ENCODE results near the gene STK36. TPM values are rescaled to one million over a fixed set of nuclear protein-coding genes. Genes with fewer than 3 reads are reported as not detected.

The STK36 gene
- total and polyA plus RNA-seq, 10 of the 15 experiments (the other 5 are each of a cell fraction or from before 2014, with no cell fraction given) = 4.0 to 22.8 (median 16.7) TPM

GRCh38 chr2:218718058-218718457 is 46.2 kb downstream of the STK36 start:
- H3K4me1 ChIP-seq (ENCODE audit: control insufficient read depth, insufficient read depth, low read length) = no peaks in the 10 kb centered on the region
- H3K27ac ChIP-seq (ENCODE audit: control insufficient read depth, insufficient read depth) = no peak overlapping the region
- peaks cover 30% of the 10 kb centered on the region for H3K79me2 ChIP-seq (ENCODE audit: control insufficient read depth, insufficient read depth, low read length)
- intact Hi-C loops (cut with micrococcal nuclease; ENCODE audit: unreplicated experiment) (no loop called here), in situ Hi-C loops (cut with MboI) (no loop called here)
- H3K9me3 ChIP-seq (replicated peaks; ENCODE audit: control insufficient read depth, insufficient read depth, low read length) = no peaks in the 10 kb centered on the region
- CTCF ChIA-PET = no interaction called here
- SMC1A ChIA-PET (ENCODE audit: uncharacterized antibody, unreplicated experiment) = no interaction called here
- RAD21 ChIA-PET (ENCODE audit: unreplicated experiment) = no interaction called here
- no peak overlapping the region for H3K9ac ChIP-seq (ENCODE audit: control insufficient read depth, insufficient read depth, low read length)
- no peak overlapping the region for H3K4me2 ChIP-seq (ENCODE audit: control insufficient read depth, insufficient read depth)
- TF ChIP-seq MTA2 (IDR thresholded peaks at IDR 0.05; ENCODE audit: low read depth) = no peak
- TF ChIP-seq ZBTB33 (IDR thresholded peaks at IDR 0.05) = no peak
- TF ChIP-seq NFYA (IDR thresholded peaks at IDR 0.05; ENCODE audit: borderline replicate concordance, low read depth, low read length) = no peak
- no peak for TF ChIP-seq NR2C1 (IDR thresholded peaks at IDR 0.05)
- no peak for TF ChIP-seq POLR2AphosphoS5 (IDR thresholded peaks at IDR 0.05; ENCODE audit: low read length)
- no peak for TF ChIP-seq CUX1 (IDR thresholded peaks at IDR 0.05; ENCODE audit: insufficient replicate concordance, low read depth, low read length)
- no peak for TF ChIP-seq CEBPZ (IDR thresholded peaks at IDR 0.05; ENCODE audit: low read depth, low read length)
- TF ChIP-seq IKZF2 (IDR thresholded peaks at IDR 0.05) = no peak
- TF ChIP-seq MEF2A (IDR thresholded peaks at IDR 0.05; ENCODE audit: insufficient read depth, low read depth, low read length) = no peak
- TF ChIP-seq NBN (IDR thresholded peaks at IDR 0.05) = no peak
- TF ChIP-seq TCF3 (IDR thresholded peaks at IDR 0.05; ENCODE audit: borderline replicate concordance, insufficient read depth, low read depth, low read length) = no peak
- TF ChIP-seq MYC (IDR thresholded peaks at IDR 0.05; ENCODE audit: insufficient read depth, insufficient read length, insufficient replicate concordance, low read length, severe bottlenecking) = no peak
- no peak for TF ChIP-seq NFIC (IDR thresholded peaks at IDR 0.05; ENCODE audit: low read depth, low read length)
- no peak for TF ChIP-seq HDAC2 (IDR thresholded peaks at IDR 0.05)
- H3K36me3 ChIP-seq (ENCODE audit: control insufficient read depth in 2 of 2, insufficient read depth in 2 of 2, low read length in 1 of 2) = peaks cover 1 to 12% of the 10 kb centered on the region in 2 experiments; a peak in 3 of 4 replicates
- ATAC-seq (no peak), FAIRE-seq (no peak), DNase-seq (ENCODE audit: low read depth, low spot score) (no peak)
- H4K20me1 ChIP-seq (ENCODE audit: control insufficient read depth, insufficient read depth) = no peaks in the 10 kb centered on the region; the same call in 1 of the 2 replicates
- BruUV-seq (replicated peaks) = no TSS peak
- H3K27me3 ChIP-seq (replicated peaks in 1 of 2; ENCODE audit: control insufficient read depth in 2 of 2, insufficient read depth in 2 of 2, low read length in 1 of 2) = no peaks in the 10 kb centered on the region
- POLR2A ChIA-PET = no interaction called here
- WGBS (ENCODE audit: insufficient coverage, insufficient replicate concordance, low lambda C conversion rate, missing lambda C conversion rate) = 62% methylated on average over 3 of the region's 7 CpGs
- H2AFZ ChIP-seq (ENCODE audit: control insufficient read depth, low read depth, low read length) = no peak overlapping the region
- no peak overlapping the region for H3K4me3 ChIP-seq
